ENCODE data around the gene ZNF578. TPM values are rescaled to one million over a fixed set of nuclear protein-coding genes. Genes with fewer than 3 reads are reported as not detected.

Gene ZNF578
- polyA plus RNA-seq, 3 donors: 0.05 TPM; not detected in 2

DNA sequence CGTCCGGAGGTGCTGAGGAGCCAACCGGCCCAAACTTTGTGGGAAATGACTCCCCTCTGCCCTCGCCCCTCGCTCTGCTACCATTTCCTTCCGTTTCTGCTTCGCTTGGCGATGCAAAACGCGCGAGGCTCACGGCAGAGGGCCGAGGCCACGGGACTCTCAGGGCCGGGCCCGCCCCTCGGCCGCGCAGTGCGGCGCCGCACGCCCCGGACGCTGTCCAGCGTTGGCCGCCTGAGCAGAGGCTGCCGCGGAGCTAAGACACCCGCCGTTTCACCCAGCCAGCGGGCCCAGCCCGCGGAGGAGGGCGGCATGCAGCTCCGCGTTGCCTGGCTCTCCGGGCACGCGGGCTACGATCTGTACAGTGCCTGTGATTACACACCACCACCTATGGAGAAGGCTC is 2.1 kb upstream of the ZNF578 start:
- 33% methylated on average over 39 of the region's 41 CpGs for WGBS (ENCODE audit: insufficient coverage)
- Histone ChIP-seq H3K27ac (ENCODE audit: low read depth in 1 of 2, low read length in 2 of 2) (no peak overlapping the region), H3K4me1 (ENCODE audit: control insufficient read depth in 1 of 2, insufficient read depth in 2 of 2, low read length in 2 of 2) (peaks cover 6 to 9% of the 10 kb centered on the region in 2 donors), H4K20me1 (ENCODE audit: insufficient read depth, low read length) (no peaks in the 10 kb centered on the region), H3K27me3 (ENCODE audit: control insufficient read depth in 2 of 2, insufficient read depth in 2 of 2, low read length in 2 of 2) (peaks cover 0 to 7% of the 10 kb centered on the region in 2 donors), H2AFZ (ENCODE audit: insufficient read depth, low read depth, low read length, poor library complexity, severe bottlenecking) (no peak overlapping the region), H3K36me3 (replicated peaks in 1 of 2; ENCODE audit: control insufficient read depth in 1 of 2, insufficient read depth in 2 of 2, low read length in 2 of 2) (no peaks in the 10 kb centered on the region), H3K4me3 (replicated peaks in 1 of 3; ENCODE audit: low read depth in 2 of 3, low read length in 3 of 3) (peak overlapping the region in 1 of 3 experiments; percentile 30), H3K9ac (ENCODE audit: insufficient read depth, low read length, poor library complexity, severe bottlenecking) (no peak overlapping the region), H3K4me2 (replicated peaks; ENCODE audit: extremely low read depth, low read length, poor library complexity, severe bottlenecking) (no peak overlapping the region), H3K79me2 (ENCODE audit: insufficient read depth, low read length) (no peaks in the 10 kb centered on the region), H3K9me3 (replicated peaks in 1 of 2; ENCODE audit: control insufficient read depth in 1 of 2, insufficient read depth in 1 of 2, low read length in 2 of 2) (peaks cover 65 to 94% of the 10 kb centered on the region in 2 donors)
- Mint-ChIP-seq H3K4me1 (peaks cover 11% of the 10 kb centered on the region), H3K9me3 (peaks cover 51 to 94% (median 82%) of the 10 kb centered on the region in 7 donors), H3K36me3 (peaks cover 5 to 9% of the 10 kb centered on the region in 2 donors), H3K4me3 (no peak overlapping the region), H3K27ac (peak overlapping the region in 1 of 7 donors; percentile 50), H3K27me3 (ENCODE audit: low read depth in 3 of 3) (peaks cover 7 to 18% (median 10%) of the 10 kb centered on the region in 3 donors)
- DNase-seq: no peak
- intact Hi-C loops (cut with micrococcal nuclease): no loop called here
- TF ChIP-seq, protein P1, sequence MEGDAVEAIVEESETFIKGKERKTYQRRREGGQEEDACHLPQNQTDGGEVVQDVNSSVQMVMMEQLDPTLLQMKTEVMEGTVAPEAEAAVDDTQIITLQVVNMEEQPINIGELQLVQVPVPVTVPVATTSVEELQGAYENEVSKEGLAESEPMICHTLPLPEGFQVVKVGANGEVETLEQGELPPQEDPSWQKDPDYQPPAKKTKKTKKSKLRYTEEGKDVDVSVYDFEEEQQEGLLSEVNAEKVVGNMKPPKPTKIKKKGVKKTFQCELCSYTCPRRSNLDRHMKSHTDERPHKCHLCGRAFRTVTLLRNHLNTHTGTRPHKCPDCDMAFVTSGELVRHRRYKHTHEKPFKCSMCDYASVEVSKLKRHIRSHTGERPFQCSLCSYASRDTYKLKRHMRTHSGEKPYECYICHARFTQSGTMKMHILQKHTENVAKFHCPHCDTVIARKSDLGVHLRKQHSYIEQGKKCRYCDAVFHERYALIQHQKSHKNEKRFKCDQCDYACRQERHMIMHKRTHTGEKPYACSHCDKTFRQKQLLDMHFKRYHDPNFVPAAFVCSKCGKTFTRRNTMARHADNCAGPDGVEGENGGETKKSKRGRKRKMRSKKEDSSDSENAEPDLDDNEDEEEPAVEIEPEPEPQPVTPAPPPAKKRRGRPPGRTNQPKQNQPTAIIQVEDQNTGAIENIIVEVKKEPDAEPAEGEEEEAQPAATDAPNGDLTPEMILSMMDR (IDR thresholded peaks at IDR 0.05): no peak

DNA sequence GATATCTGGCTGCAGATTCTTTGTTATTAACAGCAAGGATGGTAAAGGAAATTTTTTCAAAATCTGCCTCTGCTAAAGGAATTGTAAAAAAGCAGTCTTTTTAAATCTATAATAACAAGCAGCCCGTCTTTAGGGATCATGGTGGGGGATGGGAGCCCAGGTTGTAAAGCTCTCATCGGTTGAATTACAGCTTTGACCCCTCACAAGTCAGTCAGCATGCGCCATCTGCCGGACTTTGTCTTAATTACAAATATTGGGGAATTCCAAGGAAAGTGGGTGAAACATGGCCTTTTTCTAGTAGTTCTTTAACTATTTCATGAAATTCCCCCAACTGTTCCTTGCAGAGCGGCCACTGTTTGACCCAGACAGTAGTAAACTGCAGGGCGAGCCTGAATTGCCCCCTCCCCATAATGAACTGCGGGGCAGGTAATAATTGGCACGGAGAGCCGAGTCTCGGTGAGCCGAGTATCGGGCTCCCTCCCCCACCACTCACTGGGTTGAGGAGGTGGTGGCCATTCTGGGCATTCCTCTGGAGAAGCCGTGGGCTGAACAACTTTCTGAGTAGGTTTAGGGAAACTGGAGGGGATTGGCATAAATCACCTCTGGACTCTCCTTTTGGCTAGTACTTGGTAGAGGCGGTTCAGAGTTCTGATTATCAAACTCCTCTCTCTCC is 11.6 kb downstream of the ZNF578 start:
- H3K36me3 ChIP-seq (replicated peaks in 1 of 2; ENCODE audit: control insufficient read depth in 1 of 2, insufficient read depth in 2 of 2, low read length in 2 of 2): no peaks in the 10 kb centered on the region
- no peaks in the 10 kb centered on the region for H4K20me1 ChIP-seq (ENCODE audit: insufficient read depth, low read length)
- H3K27me3 ChIP-seq (ENCODE audit: control insufficient read depth in 2 of 2, insufficient read depth in 2 of 2, low read length in 2 of 2): no peaks in the 10 kb centered on the region
- Mint-ChIP-seq H3K9me3 (peaks cover 24 to 84% (median 75%) of the 10 kb centered on the region in 7 donors), H3K4me1 (no peaks in the 10 kb centered on the region), H3K27me3 (ENCODE audit: low read depth in 3 of 3) (peaks cover 0 to 2% (median 0%) of the 10 kb centered on the region in 3 donors), H3K27ac (no peak overlapping the region), H3K36me3 (no peaks in the 10 kb centered on the region), H3K4me3 (no peak overlapping the region)
- no CpG with 5 or more reads among the region's 14 CpGs for WGBS (ENCODE audit: insufficient coverage)
- H3K4me2 ChIP-seq (replicated peaks; ENCODE audit: extremely low read depth, low read length, poor library complexity, severe bottlenecking): no peak overlapping the region
- no peaks in the 10 kb centered on the region for H3K4me1 ChIP-seq (ENCODE audit: control insufficient read depth in 1 of 2, insufficient read depth in 2 of 2, low read length in 2 of 2)
- H3K9me3 ChIP-seq (replicated peaks in 1 of 2; ENCODE audit: control insufficient read depth in 1 of 2, insufficient read depth in 1 of 2, low read length in 2 of 2): peaks cover 51 to 91% of the 10 kb centered on the region in 2 donors
- H3K27ac ChIP-seq (ENCODE audit: low read depth in 1 of 2, low read length in 2 of 2): no peak overlapping the region
- H2AFZ ChIP-seq (ENCODE audit: insufficient read depth, low read depth, low read length, poor library complexity, severe bottlenecking): no peak overlapping the region
- intact Hi-C loops (cut with micrococcal nuclease): no loop called here
- no peak overlapping the region for H3K9ac ChIP-seq (ENCODE audit: insufficient read depth, low read length, poor library complexity, severe bottlenecking)
- DNase-seq: no peak
- no peak overlapping the region for H3K4me3 ChIP-seq (replicated peaks in 1 of 3; ENCODE audit: low read depth in 2 of 3, low read length in 3 of 3)
- TF ChIP-seq, protein P1 (IDR thresholded peaks at IDR 0.05): no peak
- H3K79me2 ChIP-seq (ENCODE audit: insufficient read depth, low read length): no peaks in the 10 kb centered on the region

Measured in CD14-positive monocyte (primary cell).